MM.1S (cell line): ENCODE measurements around the gene EGFL7.

ENCODE experiments used
- DNase-seq: peaks from one replicate; pipeline ENCODE4 v3.0.0-alpha.2; 2015
- H2AFZ ChIP-seq: fragments of 300-600 bp; sonication (generic); 2 replicates; pipeline ENCODE4 v1.6.0; 2016; ENCODE audit warnings: antibody characterized with exemption, low read length
- H3F3A ChIP-seq: fragments of 300-600 bp; sonication (generic); 2 replicates; pipeline ENCODE4 v1.6.1; 2016; ENCODE audit warnings: mild to moderate bottlenecking, antibody characterized with exemption, low read length, moderate library complexity, mixed read lengths; ENCODE audit not compliant: insufficient read depth
- H3K27ac ChIP-seq: fragments of 300-600 bp; sonication (generic); 2 replicates; pipeline ENCODE4 v1.5.1; 2016; ENCODE audit warnings: mild to moderate bottlenecking, low read length
- H3K27me3 ChIP-seq: fragments of 300-600 bp; sonication (generic); replicated peaks from 2 replicates; pipeline ENCODE4 v1.6.0; 2016; ENCODE audit warnings: low read length; ENCODE audit not compliant: insufficient read depth
- H3K36me3 ChIP-seq: fragments of 300-600 bp; sonication (generic); replicated peaks from 2 replicates; pipeline ENCODE4 v1.6.1; 2016; ENCODE audit warnings: mild to moderate bottlenecking, low read length, mixed read lengths; ENCODE audit not compliant: insufficient read depth
- H3K4me1 ChIP-seq: fragments of 300-600 bp; sonication (generic); 2 replicates; pipeline ENCODE4 v1.6.1; 2016; ENCODE audit warnings: low read length, mixed read lengths
- H3K4me2 ChIP-seq: fragments of 300-600 bp; sonication (generic); 2 replicates; pipeline ENCODE4 v1.6.0; 2016; ENCODE audit warnings: low read depth, low read length
- H3K4me3 ChIP-seq: fragments of 300-600 bp; sonication (generic); 2 replicates; pipeline ENCODE4 v1.5.1; 2016; ENCODE audit warnings: low read length, mixed read lengths
- H3K79me2 ChIP-seq: fragments of 300-600 bp; sonication (generic); 2 replicates; pipeline ENCODE4 v1.6.1; 2016; ENCODE audit warnings: mixed run types, low read length, mixed read lengths
- H3K9ac ChIP-seq: fragments of 300-600 bp; sonication (generic); 2 replicates; pipeline ENCODE4 v1.6.1; 2016; ENCODE audit warnings: low read length, mixed read lengths
- H3K9me2 ChIP-seq: fragments of 300-600 bp; sonication (generic); replicated peaks from 2 replicates; pipeline ENCODE4 v1.6.1; 2016; ENCODE audit warnings: mild to moderate bottlenecking, low read length, mixed read lengths; ENCODE audit not compliant: insufficient read depth
- H3K9me3 ChIP-seq: fragments of 300-600 bp; sonication (generic); replicated peaks from 2 replicates; pipeline ENCODE4 v1.6.1; 2016; ENCODE audit warnings: mild to moderate bottlenecking, low read length, mixed read lengths; ENCODE audit not compliant: insufficient read depth
- H4K20me1 ChIP-seq: fragments of 300-600 bp; sonication (generic); 2 replicates; pipeline ENCODE4 v1.6.1; 2016; ENCODE audit warnings: mild to moderate bottlenecking, low read length, moderate library complexity, mixed read lengths; ENCODE audit not compliant: insufficient read depth
- CTCF ChIP-seq: fragments of 300-600 bp; sonication (generic); IDR thresholded peaks from 2 replicates; pipeline ENCODE4 v1.5.1; 2016; ENCODE audit warnings: antibody characterized with exemption, low read length, mixed read lengths
- EZH2 ChIP-seq: fragments of 300-600 bp; sonication (generic); optimal IDR thresholded peaks from 2 replicates; pipeline ENCODE3; 2017; ENCODE audit warnings: low read depth, mild to moderate bottlenecking, antibody characterized with exemption, low read length, mixed read lengths
- EZH2phosphoT487 ChIP-seq: fragments of 300-600 bp; sonication (generic); IDR thresholded peaks from 2 replicates; pipeline ENCODE4 v1.6.1; 2018; ENCODE audit warnings: antibody characterized with exemption, low read length

Gene EGFL7

GRCh38 chr9:136695435-136695895 lies 32.7 kb downstream of the EGFL7 start:
- Histone ChIP-seq H3K4me2 (no peak overlapping the region), H3K9me2 (no peaks in the 10 kb centered on the region), H3F3A (no peaks in the 10 kb centered on the region), H3K9me3 (no peaks in the 10 kb centered on the region), H3K36me3 (no peaks in the 10 kb centered on the region), H3K4me3 (no peak overlapping the region), H3K27me3 (peaks cover 94% of the 10 kb centered on the region), H2AFZ (no peak overlapping the region), H3K4me1 (no peaks in the 10 kb centered on the region), H4K20me1 (no peaks in the 10 kb centered on the region), H3K27ac (no peak overlapping the region), H3K79me2 (no peaks in the 10 kb centered on the region), H3K9ac (no peak overlapping the region)
- no peak for TF ChIP-seq EZH2
- no peak for TF ChIP-seq EZH2phosphoT487
- TF ChIP-seq CTCF: no peak
- DNase-seq: no peak

- H3K9me3 ChIP-seq: no peaks in the 10 kb centered on the region
- H3K27me3 ChIP-seq: peaks cover 92% of the 10 kb centered on the region
- no peak overlapping the region for H3K27ac ChIP-seq
- H3K4me2 ChIP-seq: no peak overlapping the region
- TF ChIP-seq EZH2 (no peak), CTCF (no peak), EZH2phosphoT487 (no peak)
- H2AFZ ChIP-seq: no peak overlapping the region
- no peaks in the 10 kb centered on the region for H4K20me1 ChIP-seq
- DNase-seq: no peak
- H3K4me1 ChIP-seq: no peaks in the 10 kb centered on the region
- no peaks in the 10 kb centered on the region for H3F3A ChIP-seq
- no peaks in the 10 kb centered on the region for H3K36me3 ChIP-seq
- no peaks in the 10 kb centered on the region for H3K9me2 ChIP-seq
- H3K4me3 ChIP-seq: no peak overlapping the region
- H3K9ac ChIP-seq: no peak overlapping the region
- H3K79me2 ChIP-seq: no peaks in the 10 kb centered on the region
These were observed 33.2 kb downstream of the EGFL7 start for GRCh38 chr9:136695955-136696354.

GRCh38 chr9:136696502-136696901 lies 33.8 kb downstream of the EGFL7 start:
- Histone ChIP-seq H3K4me1 (peaks cover under 1% of the 10 kb centered on the region; the same call in 1 of the 2 replicates), H3F3A (no peaks in the 10 kb centered on the region), H3K36me3 (no peaks in the 10 kb centered on the region), H3K4me3 (no peak overlapping the region), H3K9me3 (no peaks in the 10 kb centered on the region), H3K4me2 (no peak overlapping the region), H2AFZ (no peak overlapping the region), H3K27me3 (peaks cover 91% of the 10 kb centered on the region), H3K79me2 (no peaks in the 10 kb centered on the region), H4K20me1 (no peaks in the 10 kb centered on the region), H3K9ac (no peak overlapping the region), H3K27ac (no peak overlapping the region), H3K9me2 (no peaks in the 10 kb centered on the region)
- DNase-seq: no peak
- no peak for TF ChIP-seq CTCF
- no peak for TF ChIP-seq EZH2
- TF ChIP-seq EZH2phosphoT487: no peak
